GM10847 (cell line): ENCODE results near the gene SEPTIN3.

Experiments used
- POLR2A ChIP-seq: IDR thresholded peaks from 2 replicates; pipeline ENCODE4 v1.6.1; 2011; ENCODE audit not compliant: insufficient read length; ENCODE audit errors: extremely low read depth

Gene SEPTIN3

GRCh38 chr22:41963453-41964111, 5.7 kb upstream of the SEPTIN3 start:
- TF ChIP-seq POLR2A: no peak

- no peak for TF ChIP-seq POLR2A
Observed at GRCh38 chr22:41964112-41964491, 5.1 kb upstream of the SEPTIN3 start.

GRCh38 chr22:41966225-41966606, 3.0 kb upstream of the SEPTIN3 start:
- TF ChIP-seq POLR2A: no peak

GRCh38 chr22:41966607-41967240, 2.5 kb upstream of the SEPTIN3 start:
- TF ChIP-seq POLR2A: no peak

GRCh38 chr22:41968601-41969000, 642 bp upstream of the SEPTIN3 start:
- TF ChIP-seq POLR2A: no peak

- no peak for TF ChIP-seq POLR2A
Observed at GRCh38 chr22:41970601-41971000, 1.4 kb downstream of the SEPTIN3 start.

- no peak for TF ChIP-seq POLR2A
Observed at GRCh38 chr22:41971431-41971830, 2.2 kb downstream of the SEPTIN3 start.

GRCh38 chr22:41974691-41975290, 5.5 kb downstream of the SEPTIN3 start:
- no peak for TF ChIP-seq POLR2A

- TF ChIP-seq POLR2A: no peak
Observed at GRCh38 chr22:41975299-41976069, 6.2 kb downstream of the SEPTIN3 start.

GRCh38 chr22:41976070-41976901, 7.0 kb downstream of the SEPTIN3 start:
- no peak for TF ChIP-seq POLR2A

GRCh38 chr22:41976961-41977566, 7.8 kb downstream of the SEPTIN3 start:
- no peak for TF ChIP-seq POLR2A

- TF ChIP-seq POLR2A: no peak
Observed at GRCh38 chr22:41978732-41979131, 9.5 kb downstream of the SEPTIN3 start.

GRCh38 chr22:41979423-41980250, 10.4 kb downstream of the SEPTIN3 start:
- TF ChIP-seq POLR2A: no peak

- TF ChIP-seq POLR2A: no peak
Observed at GRCh38 chr22:41982865-41983264, 13.6 kb downstream of the SEPTIN3 start.
